G401 (cell line): Measurements from ENCODE around the gene OVAAL. TPM values are rescaled to one million over a fixed set of nuclear protein-coding genes. Genes with fewer than 3 reads are reported as not detected.

ENCODE experiments used
- DNase-seq: peaks from one replicate; pipeline ENCODE4 v3.0.0-alpha.2; 2015; ENCODE audit warnings: low spot score
- in situ Hi-C: cut with HindIII; loops from 2 replicates; pipeline ENCODE4 v1.10.0; 2016; ENCODE audit warnings: low sequenced_read_pairs, mixed read lengths
- total RNA-seq: library from RNA; depleted of rRNA; stranded (reverse); fragments of >200 nt; shearing (Covaris generic); gene quantifications from 2 replicates; pipeline ENCODE4 v1.2.3, GENCODE V29; 2014; rRNA removed

Gene OVAAL
- not detected in 2 replicates for total RNA-seq

- DNase-seq = no peak
- in situ Hi-C loops = no loop called here
Measured at GRCh38 chr1:180558664-180559063, at the start of gene OVAAL. Gene OVAAL, plus strand, starts transcription at chr1:180558964.

- in situ Hi-C loops = no loop called here
- DNase-seq = no peak
Measured at GRCh38 chr1:180510882-180511281, 47.9 kb upstream of the OVAAL start.

DNA sequence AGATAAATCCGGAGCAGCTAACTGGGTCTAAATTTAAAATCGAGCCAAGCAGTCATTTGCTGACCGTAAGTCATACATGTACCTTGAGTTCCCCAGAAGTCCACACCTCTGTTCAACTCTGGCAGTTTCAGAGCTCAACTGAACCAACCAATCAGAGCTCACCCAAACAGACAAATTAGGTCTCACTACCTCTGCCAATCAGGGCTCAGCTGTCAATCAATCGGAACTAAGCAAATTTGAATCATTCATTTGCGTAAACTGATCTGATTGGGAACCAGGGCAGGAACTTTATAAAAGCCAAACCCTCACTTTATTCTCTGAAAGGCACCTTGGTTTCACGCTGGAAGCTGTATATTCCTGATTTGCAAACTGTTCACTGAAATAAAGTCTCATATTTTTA is 45.2 kb upstream of the OVAAL start:
- in situ Hi-C loops = no loop called here
- DNase-seq = no peak

GRCh38 chr1:180515364-180515763 is 43.4 kb upstream of the OVAAL start:
- in situ Hi-C loops = no loop called here
- DNase-seq = no peak

- in situ Hi-C loops = no loop called here
- DNase-seq = peak; percentile 87
Measured at GRCh38 chr1:180515857-180516388, 42.8 kb upstream of the OVAAL start.

GRCh38 chr1:180519846-180520245 is 38.9 kb upstream of the OVAAL start:
- in situ Hi-C loops = no loop called here
- no peak for DNase-seq

- in situ Hi-C loops = no loop called here
- no peak for DNase-seq
Measured at GRCh38 chr1:180521474-180522212, 37.1 kb upstream of the OVAAL start.

GRCh38 chr1:180522213-180522515 is 36.6 kb upstream of the OVAAL start:
- in situ Hi-C loops = no loop called here
- no peak for DNase-seq

DNA sequence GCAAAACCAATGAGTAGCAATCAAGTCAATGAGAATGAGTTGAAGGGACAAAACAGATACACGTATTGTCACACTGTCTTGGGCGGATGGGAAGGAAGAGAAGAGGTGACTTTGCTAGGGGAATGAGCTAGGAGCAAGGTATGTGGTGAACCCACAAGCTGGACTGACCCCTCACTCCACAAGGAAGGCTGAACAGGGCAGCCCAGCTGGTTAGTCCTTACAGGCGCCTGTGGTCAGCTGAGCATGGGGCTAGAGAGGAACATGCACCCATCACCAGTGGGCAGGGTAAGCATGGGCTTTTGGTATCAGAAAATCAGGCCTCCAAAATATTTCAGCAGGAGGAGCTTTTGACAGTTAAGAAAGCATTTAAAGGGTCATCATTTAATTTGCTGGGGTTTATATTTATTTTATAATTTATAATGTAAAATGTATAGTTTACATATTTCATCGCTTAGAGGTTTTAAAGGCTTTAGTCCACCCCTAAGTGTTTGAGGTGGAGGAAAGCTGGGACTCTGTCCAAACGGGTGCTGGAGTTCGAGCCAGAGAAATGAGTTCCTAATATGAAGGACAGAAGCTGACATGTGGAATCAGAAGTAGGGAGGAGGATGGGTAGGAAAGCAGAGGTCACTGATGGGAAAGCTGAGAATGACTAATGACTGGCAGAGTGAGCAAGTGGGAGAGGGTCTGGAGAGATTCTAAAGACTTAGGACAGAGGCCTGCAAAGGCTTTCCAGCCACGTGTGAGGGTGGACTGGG is 34.4 kb upstream of the OVAAL start:
- in situ Hi-C loops = no loop called here

DNA sequence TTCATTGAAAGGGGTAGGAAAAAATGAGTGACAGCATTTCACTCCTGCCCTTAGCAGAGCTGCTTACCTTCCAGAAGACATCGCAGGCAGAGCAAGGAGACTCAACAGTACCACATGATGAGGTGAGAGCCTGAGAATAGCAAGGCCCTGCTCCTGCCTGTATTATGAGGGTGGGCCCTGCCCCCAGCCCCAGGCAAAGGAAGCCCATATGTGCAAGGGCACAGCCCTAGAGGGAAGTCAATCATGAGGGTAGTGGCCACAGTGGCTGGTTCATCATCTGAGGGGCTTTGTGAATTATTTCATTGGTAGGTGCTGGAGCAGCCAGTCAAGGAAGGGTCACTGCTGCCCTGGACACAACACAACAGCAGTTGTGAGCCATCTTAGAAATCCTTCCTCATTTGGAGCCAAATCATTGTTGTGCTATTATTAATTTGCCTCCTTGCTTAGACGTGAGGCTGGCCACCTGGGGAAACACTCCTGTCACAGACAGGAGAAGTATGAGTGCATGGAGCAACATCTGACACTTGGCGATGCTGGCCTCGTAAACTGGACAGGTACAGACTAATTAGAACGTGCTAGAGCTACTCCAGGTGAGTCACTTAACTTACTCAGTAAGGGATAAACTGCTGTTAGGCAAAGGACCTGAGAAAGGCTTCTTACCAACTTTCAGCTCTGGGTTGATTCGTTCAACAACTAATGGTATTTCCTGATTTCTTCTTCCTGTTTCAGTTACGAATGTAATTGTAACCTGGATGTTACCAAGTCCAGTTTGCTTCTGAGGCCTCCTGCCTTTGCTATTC is 33.6 kb upstream of the OVAAL start:
- in situ Hi-C loops = no loop called here
- DNase-seq = no peak

More for the DNA sequence above, 34.4 kb upstream of the OVAAL start:
- no peak for DNase-seq

GRCh38 chr1:180525715-180526039 is 33.1 kb upstream of the OVAAL start:
- in situ Hi-C loops = no loop called here
- DNase-seq = no peak

GRCh38 chr1:180527101-180527669 is 31.6 kb upstream of the OVAAL start:
- in situ Hi-C loops = no loop called here
- DNase-seq = no peak

DNA sequence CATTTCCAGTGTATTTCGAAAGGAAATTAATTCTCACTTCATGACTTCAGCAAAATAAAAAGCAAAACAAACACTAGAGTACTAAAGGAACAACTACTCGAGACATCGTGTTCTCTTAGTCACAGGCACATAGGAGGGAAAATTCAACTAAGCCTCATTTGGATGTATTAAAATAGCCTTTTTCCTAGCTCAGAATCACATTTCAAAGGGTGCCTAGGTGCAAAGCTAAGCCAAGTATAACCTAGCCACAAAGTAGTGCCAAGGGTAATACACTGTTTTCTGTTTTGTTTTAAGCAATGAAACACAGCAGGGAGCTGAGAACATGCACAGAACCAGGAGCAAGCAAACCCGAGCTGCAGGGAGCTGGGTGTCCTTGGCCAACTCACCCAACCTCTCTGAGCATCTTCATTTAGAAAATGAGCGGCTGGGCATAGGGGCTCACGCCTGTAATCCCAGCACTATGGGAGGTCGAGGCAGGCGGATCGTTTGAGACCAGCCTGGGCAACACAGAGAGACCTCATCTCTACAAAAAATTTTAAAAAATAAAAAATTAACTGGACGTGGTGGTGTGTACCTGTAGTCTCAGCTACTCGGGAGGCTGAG is 29.8 kb upstream of the OVAAL start:
- in situ Hi-C loops = no loop called here
- no peak for DNase-seq

GRCh38 chr1:180530501-180530900 is 28.3 kb upstream of the OVAAL start:
- no peak for DNase-seq
- in situ Hi-C loops = no loop called here

- in situ Hi-C loops = no loop called here
- no peak for DNase-seq
Measured at GRCh38 chr1:180532854-180533253, 25.9 kb upstream of the OVAAL start.

- in situ Hi-C loops = no loop called here
Measured at GRCh38 chr1:180533266-180533987, 25.3 kb upstream of the OVAAL start.

GRCh38 chr1:180534214-180534613 is 24.6 kb upstream of the OVAAL start:
- in situ Hi-C loops = no loop called here
- peak; percentile 57 for DNase-seq

More at GRCh38 chr1:180533266-180533987, 25.3 kb upstream of the OVAAL start:
- DNase-seq = peak; percentile 51

GRCh38 chr1:180535418-180535999 is 23.3 kb upstream of the OVAAL start:
- in situ Hi-C loops = no loop called here
- DNase-seq = no peak
